Trophoblast cell (in vitro differentiated cells and primary cell): Measurements from ENCODE around the gene SFXN3.

Experiments
- DNase-seq, 2 donors: peaks; one replicate each; pipeline ENCODE4 v3.0.0-alpha.2; 2016
- H2AFZ ChIP-seq: 2 replicates; pipeline ENCODE4 v1.6.1; 2013; ENCODE audit warnings: low read length, moderate library complexity, mild to moderate bottlenecking; ENCODE audit not compliant: insufficient read depth, poor library complexity
- H2AK5ac ChIP-seq: 2 replicates; pipeline ENCODE4 v1.6.1; 2013; ENCODE audit warnings: mild to moderate bottlenecking, low read length
- H2BK120ac ChIP-seq: 2 replicates; pipeline ENCODE4 v1.6.1; 2013; ENCODE audit warnings: low read length, mild to moderate bottlenecking, moderate library complexity; ENCODE audit not compliant: insufficient read depth, poor library complexity
- H2BK12ac ChIP-seq: 2 replicates; pipeline ENCODE4 v1.6.1; 2013; ENCODE audit warnings: mild to moderate bottlenecking, low read length, moderate library complexity
- H2BK5ac ChIP-seq: 2 replicates; pipeline ENCODE4 v1.6.1; 2013; ENCODE audit warnings: low read length, low read depth, moderate library complexity, mild to moderate bottlenecking; ENCODE audit not compliant: poor library complexity
- H3K14ac ChIP-seq: 2 replicates; pipeline ENCODE4 v1.6.1; 2013; ENCODE audit warnings: mild to moderate bottlenecking, low read length
- H3K18ac ChIP-seq: 2 replicates; pipeline ENCODE4 v1.6.1; 2013; ENCODE audit warnings: mild to moderate bottlenecking, low read length
- H3K23ac ChIP-seq: 2 replicates; pipeline ENCODE4 v1.6.1; 2013; ENCODE audit warnings: low read length
- H3K27ac ChIP-seq: 2 replicates; pipeline ENCODE4 v1.5.1; 2013; ENCODE audit warnings: low read depth, mild to moderate bottlenecking, inconsistent platforms, low read length, moderate library complexity
- H3K27me3 ChIP-seq: 2 replicates; pipeline ENCODE4 v1.6.1; 2013; ENCODE audit warnings: inconsistent platforms, mild to moderate bottlenecking, low read length, moderate library complexity; ENCODE audit not compliant: insufficient read depth
- H3K36me3 ChIP-seq, 2 experiments: 1 replicate in 1 of 2; 2 replicates in 1 of 2; pipeline ENCODE4 v1.6.1; 2013; ENCODE audit warnings: low read length in 2 of 2, mild to moderate bottlenecking in 2 of 2, moderate library complexity in 1 of 2; ENCODE audit not compliant: insufficient read depth in 2 of 2, control insufficient read depth in 1 of 2
- H3K4ac ChIP-seq: 2 replicates; pipeline ENCODE4 v1.6.1; 2013; ENCODE audit warnings: low read depth, mild to moderate bottlenecking, low read length, moderate library complexity
- H3K4me1 ChIP-seq, 2 experiments: 1 replicate in 1 of 2; 2 replicates in 1 of 2; pipeline ENCODE4 v1.6.1; 2013; ENCODE audit warnings: low read length in 2 of 2, mild to moderate bottlenecking in 2 of 2, moderate library complexity in 1 of 2; ENCODE audit not compliant: insufficient read depth in 2 of 2, control insufficient read depth in 1 of 2
- H3K4me2 ChIP-seq: 2 replicates; pipeline ENCODE4 v1.6.1; 2013; ENCODE audit warnings: inconsistent platforms, mild to moderate bottlenecking, low read length, moderate library complexity
- H3K4me3 ChIP-seq: 2 replicates; pipeline ENCODE4 v1.5.1; 2013; ENCODE audit warnings: mild to moderate bottlenecking, low read depth, low read length, inconsistent platforms
- H3K79me1 ChIP-seq: one replicate; pipeline ENCODE4 v1.6.1; 2013; ENCODE audit warnings: low read length
- H3K79me2 ChIP-seq: 2 replicates; pipeline ENCODE4 v1.6.1; 2013; ENCODE audit warnings: low read length, mild to moderate bottlenecking; ENCODE audit not compliant: control insufficient read depth, insufficient read depth, poor library complexity
- H3K9ac ChIP-seq: 2 replicates; pipeline ENCODE4 v1.6.1; 2013; ENCODE audit warnings: mild to moderate bottlenecking, low read length
- H3K9me3 ChIP-seq: 2 replicates; pipeline ENCODE4 v1.6.1; 2013; ENCODE audit warnings: low read depth, mild to moderate bottlenecking, control low read depth, inconsistent platforms, low read length; ENCODE audit not compliant: insufficient read depth
- H4K12ac ChIP-seq: 2 replicates; pipeline ENCODE4 v1.6.1; 2013; ENCODE audit warnings: low read depth, mild to moderate bottlenecking, low read length, moderate library complexity
- H4K8ac ChIP-seq: 2 replicates; pipeline ENCODE4 v1.6.1; 2013; ENCODE audit warnings: low read depth, mild to moderate bottlenecking, low read length, moderate library complexity
- H4K91ac ChIP-seq: one replicate; pipeline ENCODE4 v1.6.1; 2013; ENCODE audit warnings: low read depth, mild to moderate bottlenecking, low read length, moderate library complexity
- WGBS: extraction: QIAGEN DNeasy Blood & Tissue Kit; methylation state at CpG from one replicate; pipeline ENCODE4 v1.1.7; 2013; ENCODE audit warnings: missing lambda C conversion rate; ENCODE audit not compliant: insufficient read length, insufficient coverage; ENCODE audit errors: extremely low coverage; 5-methylcytosine and 5-hydroxymethylcytosine counted together

SFXN3 gene

DNA sequence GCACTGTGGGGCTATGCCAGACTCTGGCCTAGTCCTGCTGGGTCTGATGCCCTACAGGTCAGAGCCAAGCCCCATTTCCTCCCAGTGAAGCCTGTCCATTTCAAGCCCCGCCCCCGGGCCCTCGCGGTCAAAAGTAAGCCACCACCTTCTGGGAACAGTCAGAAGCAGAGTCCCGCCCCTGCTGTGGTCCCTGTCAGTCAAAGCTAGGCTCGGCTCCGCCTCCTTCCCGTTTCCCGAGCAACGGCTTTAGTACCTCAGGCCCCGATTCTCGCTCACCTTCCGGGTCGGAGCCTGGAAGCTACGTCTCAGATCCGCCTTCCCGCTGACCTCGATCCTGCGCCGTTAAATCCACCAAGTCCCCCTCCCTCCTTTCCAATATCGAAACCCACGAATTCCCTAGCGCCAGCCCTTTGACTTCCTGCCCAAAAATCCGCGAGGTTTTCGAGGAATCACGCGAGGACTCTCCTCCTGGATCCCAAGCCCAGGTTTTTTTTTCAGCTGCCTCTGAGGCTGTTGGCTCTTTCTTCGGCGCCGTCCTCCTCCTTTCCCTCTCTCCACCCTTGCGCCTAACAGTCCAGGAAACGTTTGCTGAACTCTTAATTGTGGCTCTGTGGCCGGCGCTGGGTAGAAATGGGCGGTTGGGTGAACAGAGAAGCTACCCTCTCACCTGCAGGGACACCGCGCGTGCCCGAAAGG lies 11.8 kb downstream of the SFXN3 start:
- no peak overlapping the region for H3K23ac ChIP-seq
- peak overlapping the region; percentile 63 for H3K4me3 ChIP-seq
- peak overlapping the region; percentile 96 for H2AFZ ChIP-seq
- peak; percentile 99 for DNase-seq
- peak overlapping the region; percentile 99 for H4K8ac ChIP-seq
- H3K14ac ChIP-seq: peak overlapping the region; percentile 90
- peak overlapping the region; percentile 70 for H3K4me2 ChIP-seq
- H3K79me2 ChIP-seq: peaks cover 2% of the 10 kb centered on the region
- H4K91ac ChIP-seq: peak overlapping the region; percentile 85
- peaks cover 6% of the 10 kb centered on the region in 2 experiments for H3K4me1 ChIP-seq
- H3K9me3 ChIP-seq: no peaks in the 10 kb centered on the region
- peak overlapping the region; percentile 56 for H2BK120ac ChIP-seq
- H3K4ac ChIP-seq: peak overlapping the region; percentile 41
- H3K27ac ChIP-seq: peak overlapping the region; percentile 75
- peaks cover 21% of the 10 kb centered on the region for H3K27me3 ChIP-seq
- H3K79me1 ChIP-seq: peaks cover 7% of the 10 kb centered on the region
- H3K9ac ChIP-seq: peak overlapping the region; percentile 33
- peak overlapping the region; percentile 62 for H3K18ac ChIP-seq
- no CpG with 5 or more reads among the region's 40 CpGs for WGBS
- no peak overlapping the region for H2BK12ac ChIP-seq
- peak overlapping the region; percentile 77 for H2BK5ac ChIP-seq
- peak overlapping the region; percentile 82 for H4K12ac ChIP-seq
- no peak overlapping the region for H2AK5ac ChIP-seq
- H3K36me3 ChIP-seq: peaks cover 0 to 2% of the 10 kb centered on the region in 2 experiments

- H2AFZ ChIP-seq: peak overlapping the region; percentile 96
- peak overlapping the region; percentile 62 for H3K18ac ChIP-seq
- H3K23ac ChIP-seq: no peak overlapping the region
- H2BK12ac ChIP-seq: no peak overlapping the region
- H3K4me1 ChIP-seq: peaks cover 6% of the 10 kb centered on the region in 2 experiments
- H3K79me1 ChIP-seq: peaks cover 7% of the 10 kb centered on the region
- H2BK5ac ChIP-seq: peak overlapping the region; percentile 77
- peaks cover 2% of the 10 kb centered on the region for H3K79me2 ChIP-seq
- peak overlapping the region; percentile 99 for H4K8ac ChIP-seq
- H3K4ac ChIP-seq: peak overlapping the region; percentile 41
- H2BK120ac ChIP-seq: peak overlapping the region; percentile 56
- H3K36me3 ChIP-seq: peaks cover 0 to 2% of the 10 kb centered on the region in 2 experiments
- H4K91ac ChIP-seq: peak overlapping the region; percentile 85
- peak overlapping the region; percentile 33 for H3K9ac ChIP-seq
- peak overlapping the region; percentile 82 for H4K12ac ChIP-seq
- H3K14ac ChIP-seq: peak overlapping the region; percentile 90
- no peak for DNase-seq
- H2AK5ac ChIP-seq: no peak overlapping the region
- peaks cover 26% of the 10 kb centered on the region for H3K27me3 ChIP-seq
- peak overlapping the region; percentile 75 for H3K27ac ChIP-seq
- no peaks in the 10 kb centered on the region for H3K9me3 ChIP-seq
- WGBS: no CpG with 5 or more reads among the region's 2 CpGs
- H3K4me3 ChIP-seq: peak overlapping the region; percentile 63
- H3K4me2 ChIP-seq: peak overlapping the region; percentile 70
Measured at GRCh38 chr10:101043363-101043707, 12.3 kb downstream of the SFXN3 start.

DNA sequence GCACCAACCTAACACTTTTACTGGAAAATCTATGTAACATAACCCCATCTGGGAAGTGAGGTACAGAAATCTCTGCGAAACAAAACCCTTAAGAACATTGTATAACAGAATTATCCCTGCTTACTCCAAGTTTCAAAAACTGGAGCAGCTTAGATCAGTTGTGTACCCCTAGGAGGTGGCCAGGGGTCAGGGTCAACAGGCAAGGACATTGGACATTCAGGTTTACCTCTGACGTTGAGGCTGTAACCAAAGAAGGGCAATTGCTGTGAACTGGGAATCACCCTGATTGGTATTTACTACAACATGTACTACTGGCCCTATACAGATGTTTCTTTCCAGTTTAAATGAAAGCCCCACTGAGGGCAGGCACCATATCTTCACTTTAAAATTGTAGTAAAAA lies 13.1 kb downstream of the SFXN3 start:
- Histone ChIP-seq H2AK5ac (no peak overlapping the region), H3K36me3 (no peaks in the 10 kb centered on the region), H3K18ac (no peak overlapping the region), H4K12ac (no peak overlapping the region), H3K9me3 (peaks cover 2% of the 10 kb centered on the region), H3K4ac (no peak overlapping the region), H3K79me2 (peaks cover 2% of the 10 kb centered on the region), H2BK5ac (no peak overlapping the region), H3K23ac (no peak overlapping the region), H3K9ac (no peak overlapping the region), H3K4me2 (no peak overlapping the region), H3K79me1 (peaks cover 7% of the 10 kb centered on the region), H2BK120ac (no peak overlapping the region), H3K27me3 (peaks cover 34% of the 10 kb centered on the region), H4K8ac (no peak overlapping the region), H3K4me3 (no peak overlapping the region), H3K4me1 (peaks cover 6% of the 10 kb centered on the region in 2 experiments), H3K14ac (no peak overlapping the region), H2BK12ac (no peak overlapping the region), H2AFZ (no peak overlapping the region), H3K27ac (no peak overlapping the region), H4K91ac (no peak overlapping the region)
- DNase-seq: no peak
- WGBS: no CpG with 5 or more reads among the region's 2 CpGs

DNA sequence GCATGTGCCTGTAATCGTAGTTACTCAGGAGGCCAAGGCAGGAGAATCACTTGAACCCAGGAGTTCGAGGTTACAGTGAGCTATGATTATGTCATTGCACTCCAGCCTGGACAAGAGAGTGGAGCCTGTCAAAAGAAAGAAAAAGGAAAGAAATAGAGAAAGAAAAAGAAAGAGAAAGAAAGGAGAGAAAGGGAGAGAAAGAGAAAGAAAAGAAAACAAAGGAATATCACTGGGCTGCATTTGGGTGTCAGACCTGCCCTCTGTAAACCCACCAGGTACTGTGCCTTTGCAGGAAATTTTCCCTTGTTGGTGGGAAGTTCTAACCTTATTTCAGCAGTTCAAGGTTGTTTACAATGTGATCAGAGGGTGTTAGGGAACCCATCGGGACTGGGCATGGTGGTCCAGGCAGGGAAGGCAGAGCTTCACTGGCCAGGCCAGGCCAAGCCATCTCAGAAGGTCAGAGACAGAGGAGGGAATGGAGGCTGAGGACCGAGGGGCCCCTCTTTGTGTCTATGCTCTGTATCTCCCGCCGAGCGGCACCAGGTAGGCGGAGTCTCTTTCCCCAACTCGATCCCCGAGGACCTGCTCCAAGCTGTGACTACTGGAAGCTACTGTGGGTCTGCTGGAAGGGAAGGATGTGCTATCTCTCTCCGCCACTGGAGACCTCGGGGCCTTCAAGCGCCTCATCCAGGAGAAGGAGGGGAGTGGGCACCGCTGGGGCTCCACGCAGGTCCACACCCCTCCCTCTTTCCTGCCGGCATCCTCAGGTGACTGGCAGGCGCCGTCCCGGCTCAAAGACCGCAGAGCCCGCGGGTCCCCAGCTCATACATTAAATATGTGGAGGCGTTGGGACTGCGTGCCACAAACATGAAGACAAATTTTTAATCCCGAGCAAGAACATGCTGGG lies 15.6 kb downstream of the SFXN3 start:
- Histone ChIP-seq H3K14ac (no peak overlapping the region), H3K27me3 (peaks cover 43% of the 10 kb centered on the region), H2BK5ac (no peak overlapping the region), H3K4me3 (no peak overlapping the region), H4K12ac (no peak overlapping the region), H3K18ac (no peak overlapping the region), H2AK5ac (no peak overlapping the region), H2AFZ (no peak overlapping the region), H4K91ac (no peak overlapping the region), H3K9me3 (peaks cover 2% of the 10 kb centered on the region), H3K79me2 (peaks cover 2% of the 10 kb centered on the region), H2BK12ac (no peak overlapping the region), H3K23ac (no peak overlapping the region), H2BK120ac (no peak overlapping the region), H3K9ac (no peak overlapping the region), H3K4me1 (peaks cover 8 to 10% of the 10 kb centered on the region in 2 experiments), H3K79me1 (peaks cover 7% of the 10 kb centered on the region), H4K8ac (no peak overlapping the region), H3K36me3 (no peaks in the 10 kb centered on the region), H3K4me2 (no peak overlapping the region), H3K4ac (no peak overlapping the region), H3K27ac (no peak overlapping the region)
- WGBS: no CpG with 5 or more reads among the region's 25 CpGs
- no peak for DNase-seq
